NB4 (cell line): ENCODE data around the gene CPNE9.

Source experiments
- DNase-seq: peaks from one replicate; pipeline ENCODE4 v3.0.0; 2010; ENCODE audit warnings: low read depth
- H3K4me3 ChIP-seq: one replicate; pipeline ENCODE4 v1.5.1; 2011; ENCODE audit warnings: mild to moderate bottlenecking, low read depth, low read length, moderate library complexity
- CTCF ChIP-seq: IDR thresholded peaks from one replicate; pipeline ENCODE4 v1.5.1; 2012; ENCODE audit warnings: low read depth, low read length
- MAX ChIP-seq: IDR thresholded peaks from 2 replicates; pipeline ENCODE4 v1.6.1; 2011; ENCODE audit warnings: low read depth, low read length
- MYC ChIP-seq: IDR thresholded peaks from 2 replicates; pipeline ENCODE4 v1.6.1; 2011; ENCODE audit warnings: low read depth, low read length
- POLR2A ChIP-seq: IDR thresholded peaks from 2 replicates; pipeline ENCODE4 v1.6.1; 2011; ENCODE audit warnings: mild to moderate bottlenecking; ENCODE audit not compliant: insufficient read length; ENCODE audit errors: extremely low read depth

The CPNE9 gene

GRCh38 chr3:9713142-9713541 is 9.5 kb downstream of the CPNE9 start:
- TF ChIP-seq CTCF (no peak), MAX (no peak), MYC (no peak), POLR2A (no peak)
- H3K4me3 ChIP-seq: no peak overlapping the region
- DNase-seq: no peak

GRCh38 chr3:9715136-9715535 is 11.5 kb downstream of the CPNE9 start:
- no peak for TF ChIP-seq POLR2A
- TF ChIP-seq CTCF: no peak
- no peak for TF ChIP-seq MAX
- TF ChIP-seq MYC: no peak
- no peak for DNase-seq
- H3K4me3 ChIP-seq: no peak overlapping the region

GRCh38 chr3:9715764-9716437 is 12.3 kb downstream of the CPNE9 start:
- peak; percentile 98 for TF ChIP-seq MAX
- TF ChIP-seq MYC: peak; percentile 83
- no peak for TF ChIP-seq POLR2A
- peak; percentile 89 for TF ChIP-seq CTCF
- peak; percentile 91 for DNase-seq
- no peak overlapping the region for H3K4me3 ChIP-seq

- no peak for DNase-seq
- no peak overlapping the region for H3K4me3 ChIP-seq
- TF ChIP-seq MAX: no peak
- no peak for TF ChIP-seq POLR2A
- no peak for TF ChIP-seq MYC
- no peak for TF ChIP-seq CTCF
Measured at GRCh38 chr3:9716801-9717555, 13.3 kb downstream of the CPNE9 start.

- TF ChIP-seq MYC (no peak), MAX (no peak), CTCF (no peak), POLR2A (no peak)
- H3K4me3 ChIP-seq: no peak overlapping the region
- DNase-seq: no peak
Measured at GRCh38 chr3:9717563-9717962, 13.9 kb downstream of the CPNE9 start.
